HepG2 (cell line): ENCODE results near the gene ZFPM1. TPM values are rescaled to one million over a fixed set of nuclear protein-coding genes. Genes with fewer than 3 reads are reported as not detected.
"Not testable (repeated sequence)": the region's sequence is repeated elsewhere in the genome, so short reads cannot be mapped to it uniquely, and the experiment has no call there.

ENCODE experiments used
- ATAC-seq: fragments of 200-7000 bp; cut with Tn5 transposase; 3 replicates; pipeline ENCODE4 v1.9.1; 2020; ENCODE audit warnings: mild to moderate bottlenecking, moderate library complexity
- BruUV-seq: library from RNA; stranded (reverse); fragments of 400-500 nt; replicated peaks from 2 replicates; lab custom pipeline; 2021; lab: Mats Ljungman, UMichigan
- CTCF ChIA-PET: fragments of 300-600 bp; formaldehyde crosslinking; extraction: SDS; loops from one replicate; lab custom pipeline; 2021; ENCODE audit warnings: low total read pairs, inconsistent platforms, low intra/inter-chr PET ratio; lab: Yijun Ruan, JAX
- POLR2A ChIA-PET: fragments of 350-600 bp; sonication (Branson Sonifier 250); formaldehyde crosslinking; loops from one replicate; lab custom pipeline; 2020; ENCODE audit warnings: antibody characterized with exemption, inconsistent platforms; lab: Yijun Ruan, JAX
- DNase-seq: peaks from one replicate; pipeline ENCODE4 v3.0.0-alpha.2; 2015; ENCODE audit warnings: low spot score
- FAIRE-seq: peaks from 3 replicates; lab custom pipeline; 2011; peaks lifted over from hg19 to GRCh38; lab: Jason Lieb, UNC
- H2AFZ ChIP-seq: one replicate; pipeline ENCODE4 v1.6.1; 2011; ENCODE audit warnings: low read length, inconsistent platforms
- H3K27ac ChIP-seq: fragments of 300-600 bp; 3 replicates; pipeline ENCODE4 v1.8.0; 2011; ENCODE audit warnings: mixed run types, mild to moderate bottlenecking, mixed read lengths, low read length, inconsistent platforms; ENCODE audit not compliant: insufficient read depth; ENCODE audit errors: extremely low read length
- H3K27me3 ChIP-seq, 2 experiments: fragments of 200-600 bp in 1 of 2; 2 replicates in 1 of 2; 3 replicates in 1 of 2; pipeline versions ENCODE4 v1.6.0 to v1.8.0; 2011; ENCODE audit warnings: low read length in 2 of 2, mild to moderate bottlenecking in 2 of 2, moderate library complexity in 2 of 2, inconsistent platforms in 1 of 2; ENCODE audit not compliant: insufficient read depth in 2 of 2, control insufficient read depth in 1 of 2
- H3K36me3 ChIP-seq, 2 experiments: fragments of 200-600 bp in 1 of 2; replicated peaks in 1 of 2; 2 replicates in 1 of 2; 3 replicates in 1 of 2; pipeline versions ENCODE4 v1.5.1 to v1.8.0; 2011; ENCODE audit warnings: low read length in 2 of 2, inconsistent platforms in 1 of 2; ENCODE audit not compliant: insufficient read depth in 2 of 2, control insufficient read depth in 1 of 2
- H3K4me1 ChIP-seq: 2 replicates; pipeline ENCODE4 v1.5.1; 2012; ENCODE audit warnings: low read length, inconsistent platforms; ENCODE audit not compliant: insufficient read depth
- H3K4me2 ChIP-seq: 2 replicates; pipeline ENCODE4 v1.6.0; 2011; ENCODE audit warnings: low read depth, low read length, inconsistent platforms
- H3K4me3 ChIP-seq, 3 experiments: fragments of 200-600 bp in 1 of 3; sonication (generic), shearing (Covaris generic) in 1 of 3; replicated peaks in 1 of 3; 2 replicates each; pipeline ENCODE4 v1.5.1; 2011 to 2016; ENCODE audit warnings: low read length in 3 of 3, inconsistent platforms in 2 of 3, low read depth in 2 of 3, mild to moderate bottlenecking in 2 of 3, control low read depth in 1 of 3, mixed read lengths in 1 of 3; ENCODE audit not compliant: insufficient read depth in 1 of 3
- H3K79me2 ChIP-seq: one replicate; pipeline ENCODE4 v1.6.1; 2011; ENCODE audit warnings: low read length, inconsistent platforms; ENCODE audit not compliant: insufficient read depth
- H3K9ac ChIP-seq: 2 replicates; pipeline ENCODE4 v1.6.0; 2011; ENCODE audit warnings: mild to moderate bottlenecking, low read depth, low read length, inconsistent platforms; ENCODE audit not compliant: insufficient read depth
- H3K9me3 ChIP-seq: 2 replicates; pipeline ENCODE4 v1.5.1; 2012; ENCODE audit warnings: mild to moderate bottlenecking, low read length
- H4K20me1 ChIP-seq: 2 replicates; pipeline ENCODE4 v1.6.0; 2011; ENCODE audit warnings: inconsistent platforms, mild to moderate bottlenecking, low read length, moderate library complexity; ENCODE audit not compliant: insufficient read depth
- ZC3H13 ChIP-seq: sonication (generic); formaldehyde crosslinking; IDR thresholded peaks from 2 replicates; pipeline ENCODE4 v1.8.1; 2023; ENCODE audit warnings: mild to moderate bottlenecking, missing genetic modification reagents, moderate library complexity
- ZNF333 ChIP-seq: sonication (generic); formaldehyde crosslinking; IDR thresholded peaks from 2 replicates; pipeline ENCODE4 v1.4.0; 2020; ENCODE audit warnings: mild to moderate bottlenecking, missing genetic modification reagents, borderline replicate concordance
- WGBS: methylation state at CpG from one replicate; pipeline ENCODE4 v1.1.6; 2017; ENCODE audit warnings: low lambda C conversion rate; 5-methylcytosine and 5-hydroxymethylcytosine counted together
- in situ Hi-C: cut with HindIII; loops from 2 replicates; pipeline ENCODE4 v1.10.0; 2017; ENCODE audit warnings: low pct_unique_long_range_greater_than_20kb; ENCODE audit not compliant: extremely low pct_ligation_motif_present
- intact Hi-C: fragments of 100-400 bp; cut with micrococcal nuclease; formaldehyde crosslinking; loops from one replicate; pipeline ENCODE4 v1.10.0; 2022; ENCODE audit not compliant: unreplicated experiment
- polyA plus RNA-seq, 8 experiments: library from polyadenylated mRNA; depleted of rRNA in 3 of 8; stranded (reverse) in 7 of 8; unstranded in 1 of 8; fragments of >200 nt; fragmentation: Illumina TruSeq in 4 of 8; extraction: Trizol in 4 of 8; gene quantifications; 2 replicates each; pipeline versions ENCODE4 v1.2.1 to v1.2.3, GENCODE V29; 2011 to 2016; ENCODE audit warnings: low read depth in 4 of 8, missing spikeins in 1 of 8, mixed read lengths in 1 of 8; ENCODE audit not compliant: insufficient read depth in 1 of 8
- total RNA-seq, 5 experiments: library from RNA; depleted of rRNA; stranded (reverse); fragments of >200 nt; fragmentation: Illumina TruSeq; extraction: Trizol; gene quantifications; 2 replicates each; pipeline ENCODE4 v1.2.3, GENCODE V29; 2016; ENCODE audit warnings: low read depth in 1 of 5

ZFPM1 gene
- total and polyA plus RNA-seq, 2 of the 13 experiments (the other 11 are each of a cell fraction or from before 2014, with no cell fraction given), result 1.3 to 3.8 TPM

- Histone ChIP-seq H4K20me1 (peaks cover 57% of the 10 kb centered on the region; the same call in 1 of the 2 replicates), H3K4me2 (no peak overlapping the region), H3K27me3 (no peaks in the 10 kb centered on the region), H3K79me2 (peaks cover 41% of the 10 kb centered on the region), H3K4me3 (no peak overlapping the region), H2AFZ (no peak overlapping the region), H3K36me3 (peaks cover 12 to 16% of the 10 kb centered on the region in 2 experiments; a peak in 2 of 5 replicates), H3K9me3 (no peaks in the 10 kb centered on the region), H3K9ac (no peak overlapping the region), H3K4me1 (peaks cover 12% of the 10 kb centered on the region), H3K27ac (no peak overlapping the region)
- no peak for TF ChIP-seq ZNF333
- TF ChIP-seq ZC3H13 (CRISPR knock-in tag), result no peak
- intact Hi-C loops (no loop called here), in situ Hi-C loops (no loop called here)
- ATAC-seq (no peak), DNase-seq (no peak), FAIRE-seq (no peak)
- BruUV-seq, result no TSS peak
- 97% methylated on average over 10 of the region's 19 CpGs for WGBS
- ChIA-PET CTCF (no interaction called here), POLR2A (interaction anchor here (2.0 kb wide), 1 partner anchor 18 kb away, joined by 5 read pairs; no protein-coding TSS in a partner anchor)
Observed at GRCh38 chr16:88469615-88470395, 16.7 kb downstream of the ZFPM1 start.

- Histone ChIP-seq H4K20me1 (peaks cover 58% of the 10 kb centered on the region; the same call in 1 of the 2 replicates), H3K79me2 (peaks cover 44% of the 10 kb centered on the region), H3K36me3 (peaks cover 12 to 18% of the 10 kb centered on the region in 2 experiments; a peak in 2 of 5 replicates), H3K4me1 (peaks cover 12% of the 10 kb centered on the region)
- H3K9me3 ChIP-seq, BruUV-seq, H3K4me3 ChIP-seq, CTCF ChIA-PET, H3K27me3 ChIP-seq, H3K27ac ChIP-seq, intact Hi-C loops, H3K9ac ChIP-seq, H3K4me2 ChIP-seq, H2AFZ ChIP-seq, ATAC-seq, FAIRE-seq, in situ Hi-C loops, DNase-seq: not testable (repeated sequence)
- 93% methylated on average over 9 of the region's 13 CpGs for WGBS
- POLR2A ChIA-PET, result interaction anchor here (2.0 kb wide), 1 partner anchor 18 kb away, joined by 5 read pairs; no protein-coding TSS in a partner anchor
Observed at GRCh38 chr16:88470396-88470680, 17.3 kb downstream of the ZFPM1 start.

DNA sequence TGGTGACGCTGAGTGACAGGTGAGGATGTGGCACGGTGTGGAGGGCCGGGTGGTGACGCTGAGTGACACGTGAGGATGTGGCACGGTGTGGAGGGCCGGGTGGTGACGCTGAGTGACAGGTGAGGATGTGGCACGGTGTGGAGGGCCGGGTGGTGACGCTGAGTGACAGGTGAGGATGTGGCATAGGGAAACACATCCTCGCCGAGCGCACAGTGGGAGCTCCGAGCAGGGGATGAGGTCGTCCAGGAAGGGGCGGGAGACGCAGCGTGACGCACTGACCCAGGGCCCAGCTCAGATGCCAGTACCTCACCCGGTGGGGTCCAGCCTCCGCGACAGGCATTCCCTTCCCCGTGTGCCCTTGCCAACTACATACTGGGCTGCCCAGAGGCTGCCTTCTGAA is 17.6 kb downstream of the ZFPM1 start:
- 95% methylated on average over 19 of the region's 24 CpGs for WGBS
- peaks cover 12% of the 10 kb centered on the region for H3K4me1 ChIP-seq
- H3K4me3 ChIP-seq, intact Hi-C loops, CTCF ChIA-PET, H3K27me3 ChIP-seq, POLR2A ChIA-PET, in situ Hi-C loops, ATAC-seq, H3K9ac ChIP-seq, H2AFZ ChIP-seq, BruUV-seq, H3K4me2 ChIP-seq, FAIRE-seq, H3K27ac ChIP-seq, H3K9me3 ChIP-seq, DNase-seq: not testable (repeated sequence)
- H4K20me1 ChIP-seq, result peaks cover 58% of the 10 kb centered on the region; the same call in 1 of the 2 replicates
- H3K36me3 ChIP-seq, result peaks cover 12 to 19% of the 10 kb centered on the region in 2 experiments; a peak in 2 of 5 replicates
- H3K79me2 ChIP-seq, result peaks cover 40% of the 10 kb centered on the region
